Astrocyte (in vitro differentiated cells and primary cell): ENCODE data around the gene UBASH3A. TPM values are rescaled to one million over a fixed set of nuclear protein-coding genes. Genes with fewer than 3 reads are reported as not detected.

Source experiments
- DNase-seq: peaks from one replicate; pipeline ENCODE4 v3.0.0-alpha.2; 2010; ENCODE audit warnings: low read depth
- FAIRE-seq: peaks from 2 replicates; lab custom pipeline; 2011; peaks lifted over from hg19 to GRCh38; lab: Jason Lieb, UNC
- H2AFZ ChIP-seq: 2 replicates; pipeline ENCODE4 v1.6.0; 2012; ENCODE audit warnings: low read depth, low read length, inconsistent platforms
- H3K27ac ChIP-seq: 2 replicates; pipeline ENCODE4 v1.5.1; 2011; ENCODE audit warnings: low read depth, low read length, inconsistent platforms
- H3K27me3 ChIP-seq: 2 replicates; pipeline ENCODE4 v1.6.0; 2011; ENCODE audit warnings: low read length, inconsistent platforms; ENCODE audit not compliant: insufficient read depth
- H3K36me3 ChIP-seq: 2 replicates; pipeline ENCODE4 v1.5.1; 2011; ENCODE audit warnings: low read length, inconsistent platforms; ENCODE audit not compliant: insufficient read depth
- H3K4me1 ChIP-seq: 2 replicates; pipeline ENCODE4 v1.5.1; 2011; ENCODE audit warnings: low read length, inconsistent platforms; ENCODE audit not compliant: insufficient read depth
- H3K4me2 ChIP-seq: 2 replicates; pipeline ENCODE4 v1.6.0; 2012; ENCODE audit warnings: low read length, inconsistent platforms
- H3K4me3 ChIP-seq: 2 replicates; pipeline ENCODE4 v1.5.1; 2011; ENCODE audit warnings: low read depth, mild to moderate bottlenecking, low read length, inconsistent platforms; ENCODE audit not compliant: insufficient read depth
- H3K79me2 ChIP-seq: 2 replicates; pipeline ENCODE4 v1.6.0; 2012; ENCODE audit warnings: mild to moderate bottlenecking, low read length, inconsistent platforms; ENCODE audit not compliant: insufficient read depth
- H3K9ac ChIP-seq: 2 replicates; pipeline ENCODE4 v1.6.0; 2012; ENCODE audit warnings: mild to moderate bottlenecking, low read length, inconsistent platforms
- H3K9me3 ChIP-seq: 2 replicates; pipeline ENCODE4 v1.5.1; 2012; ENCODE audit warnings: low read depth, mild to moderate bottlenecking, low read length, inconsistent platforms; ENCODE audit not compliant: insufficient read depth
- H4K20me1 ChIP-seq: 2 replicates; pipeline ENCODE4 v1.6.0; 2012; ENCODE audit warnings: low read length, inconsistent platforms; ENCODE audit not compliant: insufficient read depth
- H3K27ac Mint-ChIP-seq: one replicate; pipeline ENCODE4 v1.8.0; 2021; ENCODE audit warnings: mild to moderate bottlenecking, mixed read lengths; ENCODE audit not compliant: unreplicated experiment
- H3K27me3 Mint-ChIP-seq: one replicate; pipeline ENCODE4 v1.8.0; 2021; ENCODE audit warnings: low read depth, mixed read lengths; ENCODE audit not compliant: unreplicated experiment
- H3K36me3 Mint-ChIP-seq: one replicate; pipeline ENCODE4 v1.8.0; 2021; ENCODE audit warnings: low read depth, mixed read lengths; ENCODE audit not compliant: unreplicated experiment
- H3K4me1 Mint-ChIP-seq: one replicate; pipeline ENCODE4 v1.8.0; 2021; ENCODE audit warnings: low read depth, mixed read lengths; ENCODE audit not compliant: unreplicated experiment
- H3K4me3 Mint-ChIP-seq: one replicate; pipeline ENCODE4 v1.8.0; 2021; ENCODE audit warnings: mild to moderate bottlenecking, moderate library complexity, mixed read lengths; ENCODE audit not compliant: unreplicated experiment
- H3K9me3 Mint-ChIP-seq: one replicate; pipeline ENCODE4 v1.8.0; 2021; ENCODE audit warnings: mild to moderate bottlenecking, mixed read lengths; ENCODE audit not compliant: unreplicated experiment
- EZH2 ChIP-seq: IDR thresholded peaks from 2 replicates; pipeline ENCODE4 v1.6.1; 2012; ENCODE audit warnings: mild to moderate bottlenecking, low read length, inconsistent platforms; ENCODE audit not compliant: insufficient read depth
- total RNA-seq: library from RNA; stranded (reverse); gene quantifications from 2 replicates; pipeline ENCODE4 v1.2.1, GENCODE V29; 2021
- TF ChIP-seq, protein P1 (sequence below): IDR thresholded peaks from 2 replicates; pipeline ENCODE4 v1.5.1; 2011; ENCODE audit warnings: low read depth, mild to moderate bottlenecking, inconsistent platforms, low read length, moderate library complexity; ENCODE audit not compliant: insufficient read depth

The UBASH3A gene
- total RNA-seq, 1 donor from 2014 or later = not detected

DNA sequence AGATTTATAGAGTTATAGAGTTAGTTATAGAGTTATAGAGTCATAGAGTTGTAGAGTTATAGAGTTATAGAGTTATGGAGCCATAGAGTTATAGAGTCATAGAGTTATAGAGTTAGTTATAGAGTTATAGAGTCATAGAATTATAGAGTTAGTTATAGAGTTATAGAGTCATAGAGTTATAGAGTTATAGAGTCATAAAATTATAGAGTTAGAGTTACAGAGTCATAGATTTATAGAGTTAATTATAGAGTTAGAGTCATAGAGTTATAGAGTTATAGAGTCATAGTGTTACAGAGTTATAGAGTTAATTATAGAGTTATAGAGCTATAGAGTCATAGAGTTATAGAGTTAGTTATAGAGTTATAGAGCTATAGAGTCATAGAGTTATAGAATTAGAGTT lies 32.1 kb downstream of the UBASH3A start:
- H3K27ac Mint-ChIP-seq = no peak overlapping the region
- Histone ChIP-seq H3K9me3 (peaks cover 10% of the 10 kb centered on the region), H3K4me1 (no peaks in the 10 kb centered on the region), H3K36me3 (no peaks in the 10 kb centered on the region), H3K79me2 (no peaks in the 10 kb centered on the region), H3K4me2 (no peak overlapping the region), H3K9ac (no peak overlapping the region), H3K27me3 (no peaks in the 10 kb centered on the region), H2AFZ (no peak overlapping the region), H3K27ac (no peak overlapping the region), H3K4me3 (no peak overlapping the region), H4K20me1 (no peaks in the 10 kb centered on the region)
- H3K9me3 Mint-ChIP-seq = peaks cover 12% of the 10 kb centered on the region
- H3K27me3 Mint-ChIP-seq = peaks cover 56% of the 10 kb centered on the region
- FAIRE-seq (no peak), DNase-seq (no peak)
- no peaks in the 10 kb centered on the region for H3K36me3 Mint-ChIP-seq
- H3K4me3 Mint-ChIP-seq = no peak overlapping the region
- TF ChIP-seq, protein P1, sequence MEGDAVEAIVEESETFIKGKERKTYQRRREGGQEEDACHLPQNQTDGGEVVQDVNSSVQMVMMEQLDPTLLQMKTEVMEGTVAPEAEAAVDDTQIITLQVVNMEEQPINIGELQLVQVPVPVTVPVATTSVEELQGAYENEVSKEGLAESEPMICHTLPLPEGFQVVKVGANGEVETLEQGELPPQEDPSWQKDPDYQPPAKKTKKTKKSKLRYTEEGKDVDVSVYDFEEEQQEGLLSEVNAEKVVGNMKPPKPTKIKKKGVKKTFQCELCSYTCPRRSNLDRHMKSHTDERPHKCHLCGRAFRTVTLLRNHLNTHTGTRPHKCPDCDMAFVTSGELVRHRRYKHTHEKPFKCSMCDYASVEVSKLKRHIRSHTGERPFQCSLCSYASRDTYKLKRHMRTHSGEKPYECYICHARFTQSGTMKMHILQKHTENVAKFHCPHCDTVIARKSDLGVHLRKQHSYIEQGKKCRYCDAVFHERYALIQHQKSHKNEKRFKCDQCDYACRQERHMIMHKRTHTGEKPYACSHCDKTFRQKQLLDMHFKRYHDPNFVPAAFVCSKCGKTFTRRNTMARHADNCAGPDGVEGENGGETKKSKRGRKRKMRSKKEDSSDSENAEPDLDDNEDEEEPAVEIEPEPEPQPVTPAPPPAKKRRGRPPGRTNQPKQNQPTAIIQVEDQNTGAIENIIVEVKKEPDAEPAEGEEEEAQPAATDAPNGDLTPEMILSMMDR = no peak
- TF ChIP-seq EZH2 = no peak
- no peaks in the 10 kb centered on the region for H3K4me1 Mint-ChIP-seq

DNA sequence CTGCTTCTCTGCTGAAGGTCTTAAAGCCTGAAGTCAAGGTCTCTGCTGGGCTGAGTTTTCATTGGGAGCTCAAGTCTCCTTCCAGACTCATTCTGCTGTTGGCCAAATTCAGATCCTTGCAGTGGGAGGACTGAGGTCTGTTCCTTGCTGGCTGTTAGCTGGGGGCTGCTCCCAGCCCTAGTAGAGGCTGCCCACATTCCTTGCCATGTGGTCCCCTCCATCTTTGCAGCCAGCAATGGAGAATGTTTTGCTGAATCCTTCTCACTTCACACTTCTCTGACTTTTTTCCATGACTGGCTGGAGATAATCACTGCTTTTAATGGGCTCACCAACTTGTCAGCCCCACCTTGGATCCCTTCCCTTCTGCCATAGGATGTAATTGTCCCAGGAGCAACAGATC lies 33.2 kb downstream of the UBASH3A start:
- Mint-ChIP-seq H3K36me3 (no peaks in the 10 kb centered on the region), H3K27me3 (peaks cover 54% of the 10 kb centered on the region), H3K4me3 (no peak overlapping the region), H3K9me3 (peaks cover 10% of the 10 kb centered on the region), H3K4me1 (no peaks in the 10 kb centered on the region), H3K27ac (no peak overlapping the region)
- H3K9me3 ChIP-seq = peaks cover 7% of the 10 kb centered on the region
- no peaks in the 10 kb centered on the region for H3K36me3 ChIP-seq
- H3K4me1 ChIP-seq = no peaks in the 10 kb centered on the region
- H3K27me3 ChIP-seq = no peaks in the 10 kb centered on the region
- no peaks in the 10 kb centered on the region for H4K20me1 ChIP-seq
- FAIRE-seq = no peak
- no peak for TF ChIP-seq EZH2
- TF ChIP-seq, protein P1 = no peak
- H3K9ac ChIP-seq = no peak overlapping the region
- H3K79me2 ChIP-seq = no peaks in the 10 kb centered on the region
- no peak for DNase-seq
- no peak overlapping the region for H3K27ac ChIP-seq
- no peak overlapping the region for H3K4me3 ChIP-seq
- H3K4me2 ChIP-seq = no peak overlapping the region
- no peak overlapping the region for H2AFZ ChIP-seq

DNA sequence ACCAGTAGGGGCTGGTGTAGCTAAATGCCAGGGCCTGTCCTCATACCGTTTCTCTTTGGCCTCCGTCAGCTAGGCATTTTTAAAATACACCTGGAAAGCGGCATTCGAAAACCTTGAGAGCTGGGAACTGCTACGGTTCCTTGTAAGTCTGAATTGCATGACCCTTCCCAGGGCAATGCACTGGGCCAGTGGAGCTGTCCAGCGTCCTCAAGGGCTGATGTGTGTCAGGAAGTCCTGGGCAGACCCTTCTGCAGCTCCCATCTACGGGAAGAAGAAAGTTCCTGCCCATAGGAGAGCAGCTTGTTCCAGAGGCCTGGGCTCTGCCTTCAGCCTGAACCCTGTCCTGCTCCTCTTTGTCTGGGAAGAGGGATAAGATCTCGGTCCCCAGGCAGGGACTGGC lies 34.1 kb downstream of the UBASH3A start:
- no peak for FAIRE-seq
- no peak for DNase-seq
- peaks cover 2% of the 10 kb centered on the region for H3K9me3 ChIP-seq
- H3K36me3 ChIP-seq = no peaks in the 10 kb centered on the region
- TF ChIP-seq EZH2 = no peak
- TF ChIP-seq, protein P1 = no peak
- Mint-ChIP-seq H3K4me3 (no peak overlapping the region), H3K27me3 (peaks cover 54% of the 10 kb centered on the region), H3K4me1 (no peaks in the 10 kb centered on the region), H3K27ac (no peak overlapping the region), H3K9me3 (peaks cover 9% of the 10 kb centered on the region), H3K36me3 (no peaks in the 10 kb centered on the region)
- no peaks in the 10 kb centered on the region for H3K79me2 ChIP-seq
- H3K4me2 ChIP-seq = no peak overlapping the region
- H2AFZ ChIP-seq = no peak overlapping the region
- H4K20me1 ChIP-seq = no peaks in the 10 kb centered on the region
- H3K27me3 ChIP-seq = no peaks in the 10 kb centered on the region
- H3K4me3 ChIP-seq = no peak overlapping the region
- H3K4me1 ChIP-seq = no peaks in the 10 kb centered on the region
- no peak overlapping the region for H3K27ac ChIP-seq
- H3K9ac ChIP-seq = no peak overlapping the region
